HG03342 (cell line): ENCODE data around the gene PCYT2.

Experiments used
- ATAC-seq: cut with Tn5 transposase; IDR thresholded peaks from one replicate; pipeline ENCODE4 v1.9.1; 2021; ENCODE audit warnings: mild to moderate bottlenecking, moderate library complexity; ENCODE audit not compliant: unreplicated experiment

The PCYT2 gene

DNA sequence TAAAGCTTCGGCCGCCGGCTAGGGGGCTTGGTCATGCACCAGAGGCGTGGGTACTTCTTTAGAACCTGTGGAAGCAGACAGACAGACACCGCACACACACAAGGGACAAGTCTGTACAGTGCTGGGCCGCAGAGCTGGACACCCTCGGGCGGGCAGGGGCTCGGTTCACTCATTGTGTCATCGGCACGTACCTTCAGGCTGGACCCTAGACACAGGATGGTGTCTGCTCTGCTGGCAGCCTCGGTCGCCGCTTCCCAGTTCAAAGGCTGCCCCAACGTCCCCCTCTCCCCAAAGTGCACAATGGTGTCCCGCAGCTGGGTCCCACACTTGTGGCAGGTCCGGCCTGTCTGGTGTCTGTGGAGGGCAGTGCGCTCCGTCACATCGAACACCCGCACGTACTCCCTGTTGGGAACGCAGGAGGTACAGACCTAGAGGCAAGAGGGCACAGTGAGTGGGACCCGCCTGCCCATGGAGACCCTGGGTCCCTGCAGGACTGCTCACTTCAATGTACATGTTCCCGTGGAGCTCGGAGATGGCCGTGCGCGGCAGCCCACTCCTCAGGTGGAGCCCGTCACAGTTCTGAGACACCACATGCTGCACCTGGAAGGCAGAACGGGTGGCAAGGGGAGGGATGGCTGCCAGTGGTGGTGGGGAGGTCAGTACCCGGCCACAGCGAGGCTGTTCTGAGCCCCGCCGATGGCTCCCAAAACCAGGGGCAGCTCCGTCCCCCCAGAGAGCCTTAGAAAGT is 3.1 kb upstream of the PCYT2 start:
- ATAC-seq: no peak

GRCh38 chr17:81913394-81914102 is 2.3 kb upstream of the PCYT2 start:
- no peak for ATAC-seq

DNA sequence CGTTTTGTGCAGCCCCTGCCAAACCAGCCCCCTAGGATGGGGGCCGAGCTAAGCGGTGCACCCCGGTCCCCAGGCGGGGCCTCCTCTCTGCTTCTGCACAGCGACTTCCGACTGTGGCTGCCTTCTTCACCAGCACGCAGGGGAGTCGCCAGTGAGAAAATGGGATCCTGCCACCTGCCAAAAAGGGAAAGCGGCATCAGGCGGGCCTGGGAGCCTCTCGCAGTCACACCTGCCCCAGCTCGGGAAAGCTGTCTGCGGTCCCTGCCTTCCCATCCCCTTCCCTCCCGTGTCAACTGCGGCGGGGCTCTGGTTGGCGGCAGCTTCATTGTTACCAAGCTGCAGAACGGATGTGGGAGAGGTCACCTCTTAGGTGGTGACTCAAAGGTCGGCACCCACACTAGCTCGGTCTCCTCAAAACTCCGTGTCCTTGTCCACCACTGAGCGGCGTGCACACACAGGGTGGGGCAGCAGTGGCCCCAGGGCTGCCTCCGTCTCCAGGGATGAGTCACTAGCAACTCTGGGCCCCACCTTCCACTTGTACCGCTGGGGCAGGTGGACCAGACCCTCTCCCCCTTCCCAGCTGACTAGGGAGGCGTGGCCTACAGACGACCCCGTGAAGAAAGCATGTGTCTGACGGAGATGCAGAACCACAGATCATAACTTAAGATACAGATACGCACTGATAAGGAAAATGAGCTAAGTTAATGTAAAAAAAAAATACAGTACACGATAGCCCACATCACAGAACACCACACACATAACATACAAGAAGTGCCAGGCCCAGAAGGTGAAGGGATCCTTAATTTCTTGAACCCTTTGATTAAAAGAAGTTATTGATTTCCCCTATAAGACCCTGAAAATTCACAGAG is 1.5 kb upstream of the PCYT2 start:
- no peak for ATAC-seq

- no peak for ATAC-seq
Observed at GRCh38 chr17:81911969-81912368, 770 bp upstream of the PCYT2 start.

- ATAC-seq: peak; percentile 26
Observed at GRCh38 chr17:81910840-81911276, 341 bp downstream of the PCYT2 start.

- no peak for ATAC-seq
Observed at GRCh38 chr17:81909966-81910839, 996 bp downstream of the PCYT2 start.

- ATAC-seq: no peak
Observed at GRCh38 chr17:81909231-81909630, 2.0 kb downstream of the PCYT2 start.

DNA sequence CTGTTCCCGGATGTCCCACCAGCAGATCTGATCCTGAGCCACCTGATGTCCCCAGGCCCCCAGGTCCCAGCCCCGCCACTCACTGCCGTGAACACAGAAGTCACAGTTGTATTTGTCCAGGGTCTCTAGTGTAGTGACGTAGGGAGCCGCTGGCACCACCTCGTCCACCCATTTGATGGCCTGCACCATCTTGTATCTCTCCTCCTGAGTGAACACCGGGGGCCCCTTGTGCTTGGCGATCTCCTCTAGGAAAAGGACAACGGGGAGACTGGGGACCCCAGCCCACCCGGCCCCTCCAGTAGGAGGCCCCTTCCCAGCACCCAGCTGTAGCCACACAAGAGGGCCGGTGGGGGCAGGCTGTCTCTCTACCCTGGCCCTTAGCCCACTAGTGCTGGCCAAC is 2.4 kb downstream of the PCYT2 start:
- ATAC-seq: no peak

DNA sequence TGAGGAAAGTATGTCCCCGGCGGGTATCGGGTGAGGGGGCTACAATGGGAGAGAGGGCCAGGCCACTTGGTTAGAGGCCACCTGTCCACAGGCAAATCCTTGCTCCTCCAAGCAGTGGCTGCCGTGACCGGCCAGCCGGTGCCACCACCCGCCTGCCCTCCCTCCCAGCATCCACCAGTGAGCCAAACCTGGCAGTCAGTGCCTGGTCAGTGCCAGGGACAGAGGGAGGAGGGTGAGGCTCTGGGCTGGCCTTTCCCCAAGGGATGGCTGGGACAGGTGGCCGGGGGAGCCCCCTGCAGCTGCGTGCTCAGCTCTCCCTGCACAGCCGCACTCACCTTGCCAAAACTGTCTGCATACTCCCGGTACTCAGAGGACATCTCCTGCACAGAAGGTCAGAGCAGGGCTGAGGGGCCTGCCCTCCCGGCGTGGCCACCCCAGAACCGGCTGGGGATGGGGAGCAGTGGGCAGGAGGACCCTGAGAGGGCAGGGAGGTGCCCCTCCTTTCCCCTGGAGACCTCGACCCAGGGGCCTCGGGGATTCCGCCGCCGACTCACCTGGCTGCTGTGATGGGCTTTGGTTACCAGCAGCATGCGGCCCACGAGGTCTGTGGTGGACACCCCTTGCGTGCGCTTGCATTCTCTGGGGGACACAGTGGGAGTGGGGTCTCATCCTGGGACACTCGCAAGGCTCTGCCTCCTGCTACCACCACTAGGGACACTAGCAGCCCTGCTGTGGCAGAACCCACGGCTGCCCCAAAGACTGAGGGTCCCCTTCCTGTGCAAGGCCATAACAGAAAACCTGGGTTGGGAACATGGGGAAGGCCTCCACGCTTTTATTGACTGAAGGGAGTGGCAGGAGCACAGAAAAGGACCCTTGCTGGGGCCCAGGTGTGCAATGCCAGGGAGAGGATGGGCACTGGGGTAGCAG is 3.7 kb downstream of the PCYT2 start:
- ATAC-seq: no peak

GRCh38 chr17:81906476-81907218 is 4.6 kb downstream of the PCYT2 start:
- no peak for ATAC-seq

GRCh38 chr17:81905993-81906392 is 5.2 kb downstream of the PCYT2 start:
- ATAC-seq: no peak

DNA sequence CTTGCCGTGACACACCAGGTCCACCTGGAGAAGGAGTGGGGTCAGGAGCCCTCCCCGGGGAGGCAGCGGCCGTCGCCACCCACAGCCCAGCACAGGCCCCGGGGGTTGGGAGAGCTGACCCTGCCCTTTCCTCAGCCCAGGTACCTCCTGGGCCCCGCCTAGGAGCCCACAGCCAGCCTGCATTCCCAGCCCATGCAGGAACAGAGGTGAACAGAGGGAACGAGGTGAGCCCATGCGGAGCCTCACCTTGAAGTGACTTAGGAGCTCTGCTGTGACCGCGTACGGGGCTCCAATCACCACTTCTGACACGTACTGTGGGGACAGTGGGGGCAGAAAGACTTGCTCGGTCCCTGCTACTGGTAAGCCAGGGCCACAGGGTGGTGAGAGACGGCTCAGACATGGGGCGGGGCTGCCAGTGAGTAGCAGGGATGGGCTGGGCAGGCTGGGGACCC is 5.7 kb downstream of the PCYT2 start:
- no peak for ATAC-seq

- no peak for ATAC-seq
Observed at GRCh38 chr17:81904600-81905423, 6.4 kb downstream of the PCYT2 start.

DNA sequence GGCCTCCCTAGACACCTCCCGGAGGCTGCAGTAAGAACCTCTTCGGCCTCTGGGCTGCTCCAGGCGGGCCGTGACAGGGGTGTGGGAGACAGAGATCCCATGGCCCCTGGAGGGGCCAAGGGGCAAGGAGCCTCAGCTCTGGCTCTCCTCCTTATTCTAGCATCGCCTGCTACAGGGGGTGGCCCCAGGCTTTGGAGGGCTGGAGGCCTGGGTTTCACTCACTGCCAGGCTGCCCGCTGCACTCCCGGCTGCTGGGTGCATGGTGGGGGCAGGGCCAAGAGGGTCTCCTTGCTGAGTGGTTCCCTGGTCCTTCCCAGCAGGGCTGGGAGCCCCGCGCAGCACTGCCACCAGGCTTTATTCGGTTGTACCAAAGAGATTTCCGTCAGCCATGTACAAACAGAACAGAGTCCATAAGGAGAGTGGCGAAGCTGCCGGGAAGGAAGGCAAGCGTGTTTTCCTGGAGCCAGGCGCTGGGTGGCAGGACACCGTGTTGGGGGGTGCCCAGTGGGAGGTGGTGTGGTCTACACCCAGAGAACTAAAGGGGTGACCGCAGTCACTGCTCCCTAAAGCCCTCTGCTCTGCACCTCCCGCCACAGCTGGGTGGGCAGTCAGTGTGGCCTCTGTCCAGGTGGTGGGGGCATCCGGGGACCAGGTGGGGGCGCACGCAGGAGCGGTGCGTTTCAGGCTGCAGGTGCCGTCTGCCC is 7.2 kb downstream of the PCYT2 start:
- ATAC-seq: no peak

DNA sequence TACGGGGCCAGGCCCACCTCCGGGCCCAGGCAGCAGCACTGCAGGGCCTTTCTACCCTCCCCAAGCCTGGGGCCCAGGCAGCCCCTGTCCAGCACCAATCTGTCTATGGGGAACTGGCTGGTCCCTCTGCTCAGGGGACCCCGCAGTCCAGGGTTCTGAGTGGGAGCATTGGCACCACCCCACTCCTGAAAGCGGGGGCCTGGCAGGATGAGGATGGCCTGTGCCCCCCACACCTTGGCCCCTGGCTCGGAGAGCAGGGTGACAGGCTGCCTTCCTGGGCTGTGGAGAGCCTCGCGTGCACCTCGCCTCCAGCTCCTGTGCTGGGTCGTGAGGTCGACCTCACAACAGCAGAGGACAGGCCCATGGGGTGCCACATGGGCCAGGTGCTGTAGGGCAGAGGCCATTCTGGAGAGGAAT is 7.8 kb downstream of the PCYT2 start:
- ATAC-seq: no peak

DNA sequence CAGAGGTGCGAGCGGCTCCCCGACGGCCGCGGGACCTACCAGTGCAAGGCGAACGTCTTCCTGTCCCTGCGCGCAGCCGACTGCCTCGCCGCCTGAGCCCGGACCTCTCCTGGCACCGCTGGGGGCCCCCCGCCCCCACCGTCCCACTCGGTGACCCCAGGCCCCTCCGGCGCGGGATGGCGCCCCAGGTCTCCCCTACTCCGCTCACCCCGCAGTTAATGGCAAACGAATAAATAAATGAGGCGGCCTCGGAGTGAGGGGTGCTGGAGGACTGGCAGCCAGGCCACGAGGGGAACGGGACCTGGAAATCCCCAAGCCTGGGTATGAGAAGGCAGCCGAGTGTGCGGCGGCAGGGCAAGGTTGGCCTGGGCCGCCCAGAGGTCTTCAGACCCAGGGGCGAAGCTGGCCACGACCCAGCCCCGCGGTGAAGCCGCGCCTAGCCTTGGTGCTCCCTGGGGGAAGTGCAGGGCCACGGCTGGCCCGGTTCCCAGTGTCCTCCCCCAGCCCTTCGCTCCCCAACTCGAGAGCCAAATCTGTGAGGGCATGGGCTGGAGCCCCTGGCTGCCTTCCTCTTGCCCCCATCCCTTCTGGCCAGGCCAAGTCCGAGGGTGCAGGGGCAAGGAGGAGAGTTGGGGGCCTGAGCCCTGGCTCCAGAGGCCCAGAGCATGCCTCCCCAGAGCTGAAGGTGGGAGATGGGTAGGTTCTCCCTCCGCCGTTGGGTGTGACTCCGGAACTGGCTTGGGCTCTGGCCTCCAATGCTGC is 8.4 kb downstream of the PCYT2 start:
- no peak for ATAC-seq
